ENCODE data around the gene TES.

TES gene

GRCh38 chr7:116210345-116211005, at the start of gene TES:
TES (plus strand) TSS chr7:116210539; CDS start chr7:116210708, 169 bp downstream.
- in situ Hi-C loops (cut with MboI; ENCODE audit: low sequenced_read_pairs), result no loop called here

- in situ Hi-C loops (cut with MboI; ENCODE audit: low sequenced_read_pairs), result no loop called here
Observed at GRCh38 chr7:116161728-116162127, 48.6 kb upstream of the TES start.

GRCh38 chr7:116162254-116162653, 48.1 kb upstream of the TES start:
- in situ Hi-C loops (cut with MboI; ENCODE audit: low sequenced_read_pairs), result no loop called here

- in situ Hi-C loops (cut with MboI; ENCODE audit: low sequenced_read_pairs), result no loop called here
Observed at GRCh38 chr7:116162992-116163391, 47.3 kb upstream of the TES start.

- in situ Hi-C loops (cut with MboI; ENCODE audit: low sequenced_read_pairs), result no loop called here
Observed at GRCh38 chr7:116164552-116165306, 45.6 kb upstream of the TES start.

GRCh38 chr7:116165717-116166116, 44.6 kb upstream of the TES start:
- in situ Hi-C loops (cut with MboI; ENCODE audit: low sequenced_read_pairs), result no loop called here

- in situ Hi-C loops (cut with MboI; ENCODE audit: low sequenced_read_pairs), result no loop called here
Observed at GRCh38 chr7:116166156-116166555, 44.2 kb upstream of the TES start.

GRCh38 chr7:116167177-116167576, 43.2 kb upstream of the TES start:
- in situ Hi-C loops (cut with MboI; ENCODE audit: low sequenced_read_pairs), result no loop called here

GRCh38 chr7:116169060-116169459, 41.3 kb upstream of the TES start:
- in situ Hi-C loops (cut with MboI; ENCODE audit: low sequenced_read_pairs), result no loop called here

- in situ Hi-C loops (cut with MboI; ENCODE audit: low sequenced_read_pairs), result no loop called here
Observed at GRCh38 chr7:116170180-116170579, 40.2 kb upstream of the TES start.

GRCh38 chr7:116171094-116171493, 39.2 kb upstream of the TES start:
- in situ Hi-C loops (cut with MboI; ENCODE audit: low sequenced_read_pairs), result no loop called here

GRCh38 chr7:116172353-116172752, 38.0 kb upstream of the TES start:
- in situ Hi-C loops (cut with MboI; ENCODE audit: low sequenced_read_pairs), result no loop called here

GRCh38 chr7:116173051-116174028, 37.0 kb upstream of the TES start:
- in situ Hi-C loops (cut with MboI; ENCODE audit: low sequenced_read_pairs), result no loop called here

- in situ Hi-C loops (cut with MboI; ENCODE audit: low sequenced_read_pairs), result loop anchor here (25.0 kb wide), 1 partner anchor 637 kb away; no protein-coding TSS in a partner anchor
Observed at GRCh38 chr7:116175095-116175494, 35.2 kb upstream of the TES start.

GRCh38 chr7:116176226-116176625, 34.1 kb upstream of the TES start:
- in situ Hi-C loops (cut with MboI; ENCODE audit: low sequenced_read_pairs), result loop anchor here (25.0 kb wide), 1 partner anchor 636 kb away; no protein-coding TSS in a partner anchor

GRCh38 chr7:116177009-116177408, 33.3 kb upstream of the TES start:
- in situ Hi-C loops (cut with MboI; ENCODE audit: low sequenced_read_pairs), result loop anchor here (25.0 kb wide), 1 partner anchor 635 kb away; no protein-coding TSS in a partner anchor

- in situ Hi-C loops (cut with MboI; ENCODE audit: low sequenced_read_pairs), result loop anchor here (25.0 kb wide), 1 partner anchor 632 kb away; no protein-coding TSS in a partner anchor
Observed at GRCh38 chr7:116180302-116180701, 30.0 kb upstream of the TES start.

- in situ Hi-C loops (cut with MboI; ENCODE audit: low sequenced_read_pairs), result loop anchor here (25.0 kb wide), 1 partner anchor 630 kb away; no protein-coding TSS in a partner anchor
Observed at GRCh38 chr7:116182023-116182422, 28.3 kb upstream of the TES start.

- in situ Hi-C loops (cut with MboI; ENCODE audit: low sequenced_read_pairs), result loop anchor here (25.0 kb wide), 1 partner anchor 627 kb away; no protein-coding TSS in a partner anchor
Observed at GRCh38 chr7:116185450-116185849, 24.9 kb upstream of the TES start.

- in situ Hi-C loops (cut with MboI; ENCODE audit: low sequenced_read_pairs), result loop anchor here (25.0 kb wide), 1 partner anchor 626 kb away; no protein-coding TSS in a partner anchor
Observed at GRCh38 chr7:116185956-116186355, 24.4 kb upstream of the TES start.

- in situ Hi-C loops (cut with MboI; ENCODE audit: low sequenced_read_pairs), result loop anchor here (25.0 kb wide), 1 partner anchor 625 kb away; no protein-coding TSS in a partner anchor
Observed at GRCh38 chr7:116187400-116187799, 22.9 kb upstream of the TES start.
